BJ (cell line): Measurements from ENCODE around the gene SLC1A5. TPM values are rescaled to one million over a fixed set of nuclear protein-coding genes. Genes with fewer than 3 reads are reported as not detected.

Experiments used
- CTCF ChIA-PET: fragments of 350-600 bp; formaldehyde crosslinking; extraction: SDS; loops from one replicate; lab custom pipeline; 2021; ENCODE audit warnings: antibody characterized with exemption, inconsistent platforms; lab: Yijun Ruan, JAX
- POLR2A ChIA-PET: fragments of 300-600 bp; sonication (Branson Sonifier 250); formaldehyde crosslinking; extraction: SDS; loops from one replicate; lab custom pipeline; 2021; ENCODE audit warnings: antibody characterized with exemption; lab: Charles Lee
- DNase-seq: peaks from one replicate; pipeline ENCODE4 v3.0.0-alpha.2; 2011; ENCODE audit warnings: low read depth
- H3K27me3 ChIP-seq: 2 replicates; pipeline ENCODE4 v1.6.0; 2011; ENCODE audit warnings: low read length; ENCODE audit not compliant: control insufficient read depth, insufficient read depth
- H3K36me3 ChIP-seq: 2 replicates; pipeline ENCODE4 v1.5.1; 2011; ENCODE audit warnings: low read length; ENCODE audit not compliant: control insufficient read depth, insufficient read depth
- H3K4me3 ChIP-seq: 2 replicates; pipeline ENCODE4 v1.5.1; 2011; ENCODE audit warnings: low read depth, mild to moderate bottlenecking, control low read depth, low read length
- polyA plus RNA-seq: library from polyadenylated mRNA; depleted of rRNA; stranded (reverse); fragments of >200 nt; gene quantifications from 2 replicates; pipeline ENCODE4 v1.2.3, GENCODE V29; 2011
- TF ChIP-seq, protein P1 (sequence below): IDR thresholded peaks from 2 replicates; pipeline ENCODE4 v1.5.1; 2011; ENCODE audit warnings: low read depth, mild to moderate bottlenecking, control low read depth, inconsistent platforms, low read length, moderate library complexity; ENCODE audit not compliant: insufficient read depth

SLC1A5 gene
- polyA plus RNA-seq, 1 experiment: 506 TPM

DNA sequence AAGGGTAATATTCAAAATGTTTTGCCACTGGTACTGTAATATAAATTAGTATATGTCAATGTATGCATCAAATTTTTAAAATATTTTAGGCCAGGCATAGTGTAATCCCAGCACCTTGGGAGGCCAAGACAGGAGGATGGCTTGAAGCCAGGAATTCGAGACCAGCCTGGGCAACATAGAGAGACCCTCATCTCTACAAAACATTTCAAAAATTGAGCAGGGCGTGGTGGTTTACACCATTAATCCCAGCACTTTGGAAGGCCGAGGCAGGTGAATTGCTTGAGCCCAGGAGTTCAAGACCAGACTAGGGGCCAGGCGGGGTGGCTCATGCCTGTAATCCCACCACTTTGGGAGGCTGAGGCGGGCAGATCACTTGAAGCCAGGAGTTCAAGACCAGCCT lies 28.0 kb downstream of the SLC1A5 start:
- POLR2A ChIA-PET: no interaction called here
- Histone ChIP-seq H3K4me3 (no peak overlapping the region), H3K27me3 (no peaks in the 10 kb centered on the region), H3K36me3 (peaks cover 8% of the 10 kb centered on the region)
- CTCF ChIA-PET: interaction anchor here (0.6 to 6.5 kb wide), 6 partner anchors 37 to 252 kb away, joined by 3 to 89 read pairs (median 4); no protein-coding TSS in a partner anchor
- TF ChIP-seq, protein P1, sequence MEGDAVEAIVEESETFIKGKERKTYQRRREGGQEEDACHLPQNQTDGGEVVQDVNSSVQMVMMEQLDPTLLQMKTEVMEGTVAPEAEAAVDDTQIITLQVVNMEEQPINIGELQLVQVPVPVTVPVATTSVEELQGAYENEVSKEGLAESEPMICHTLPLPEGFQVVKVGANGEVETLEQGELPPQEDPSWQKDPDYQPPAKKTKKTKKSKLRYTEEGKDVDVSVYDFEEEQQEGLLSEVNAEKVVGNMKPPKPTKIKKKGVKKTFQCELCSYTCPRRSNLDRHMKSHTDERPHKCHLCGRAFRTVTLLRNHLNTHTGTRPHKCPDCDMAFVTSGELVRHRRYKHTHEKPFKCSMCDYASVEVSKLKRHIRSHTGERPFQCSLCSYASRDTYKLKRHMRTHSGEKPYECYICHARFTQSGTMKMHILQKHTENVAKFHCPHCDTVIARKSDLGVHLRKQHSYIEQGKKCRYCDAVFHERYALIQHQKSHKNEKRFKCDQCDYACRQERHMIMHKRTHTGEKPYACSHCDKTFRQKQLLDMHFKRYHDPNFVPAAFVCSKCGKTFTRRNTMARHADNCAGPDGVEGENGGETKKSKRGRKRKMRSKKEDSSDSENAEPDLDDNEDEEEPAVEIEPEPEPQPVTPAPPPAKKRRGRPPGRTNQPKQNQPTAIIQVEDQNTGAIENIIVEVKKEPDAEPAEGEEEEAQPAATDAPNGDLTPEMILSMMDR: no peak
- DNase-seq: no peak

DNA sequence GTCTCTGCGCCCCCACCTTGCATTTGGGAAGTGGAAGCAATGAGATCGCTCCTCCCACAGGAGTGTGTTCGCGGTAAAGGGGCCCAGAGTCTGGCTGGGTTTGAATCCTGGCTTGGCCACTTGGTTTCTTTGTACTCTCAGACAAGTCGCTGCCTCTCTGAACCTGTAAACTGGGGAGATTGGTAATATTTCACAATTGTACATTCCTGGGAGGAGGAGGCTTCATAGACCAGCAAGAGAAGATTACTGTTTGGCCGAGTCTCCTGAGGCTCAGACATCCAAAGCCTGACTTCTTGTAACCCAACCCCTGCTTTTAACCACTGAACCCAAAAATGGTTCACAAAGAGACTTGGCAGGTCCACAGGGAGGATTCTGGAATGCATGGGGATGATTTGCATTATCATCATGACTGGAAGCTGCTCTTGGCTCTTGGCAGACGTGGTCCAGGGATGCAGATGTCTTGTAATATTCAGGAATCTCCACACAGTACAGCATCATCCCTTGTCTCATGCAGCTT lies 28.5 kb downstream of the SLC1A5 start:
- ChIA-PET CTCF (interaction anchor here (0.6 to 6.5 kb wide), 4 partner anchors 37 to 214 kb away, joined by 3 to 89 read pairs (median 3); no protein-coding TSS in a partner anchor), POLR2A (no interaction called here)
- TF ChIP-seq, protein P1: no peak
- Histone ChIP-seq H3K27me3 (no peaks in the 10 kb centered on the region), H3K4me3 (no peak overlapping the region), H3K36me3 (peaks cover 8% of the 10 kb centered on the region)
- peak; percentile 99 for DNase-seq

DNA sequence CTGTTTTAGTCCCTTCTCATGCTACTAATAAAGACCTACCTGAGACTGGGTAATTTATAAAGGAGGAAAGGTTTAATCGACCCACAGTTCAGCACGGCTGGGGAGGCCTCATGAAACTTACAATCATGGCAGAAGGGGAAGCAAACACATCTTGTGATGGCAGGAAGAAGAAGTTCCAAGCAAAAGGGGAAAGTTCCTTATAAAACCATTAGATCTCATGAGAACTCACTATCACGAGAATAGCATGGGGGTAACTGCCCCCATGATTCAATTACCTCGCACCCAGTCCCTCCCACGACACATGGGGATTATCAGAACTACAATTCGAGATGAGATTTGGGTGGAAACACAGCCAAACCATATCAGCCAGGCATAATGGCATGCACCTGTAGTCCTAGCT lies 29.2 kb downstream of the SLC1A5 start:
- ChIA-PET POLR2A (no interaction called here), CTCF (interaction anchor here (1.3 to 6.5 kb wide), 3 partner anchors 10 to 82 kb away, joined by 3 to 89 read pairs (median 9); no protein-coding TSS in a partner anchor)
- DNase-seq: no peak
- H3K36me3 ChIP-seq: peaks cover 8% of the 10 kb centered on the region
- no peaks in the 10 kb centered on the region for H3K27me3 ChIP-seq
- no peak overlapping the region for H3K4me3 ChIP-seq
- TF ChIP-seq, protein P1: no peak

DNA sequence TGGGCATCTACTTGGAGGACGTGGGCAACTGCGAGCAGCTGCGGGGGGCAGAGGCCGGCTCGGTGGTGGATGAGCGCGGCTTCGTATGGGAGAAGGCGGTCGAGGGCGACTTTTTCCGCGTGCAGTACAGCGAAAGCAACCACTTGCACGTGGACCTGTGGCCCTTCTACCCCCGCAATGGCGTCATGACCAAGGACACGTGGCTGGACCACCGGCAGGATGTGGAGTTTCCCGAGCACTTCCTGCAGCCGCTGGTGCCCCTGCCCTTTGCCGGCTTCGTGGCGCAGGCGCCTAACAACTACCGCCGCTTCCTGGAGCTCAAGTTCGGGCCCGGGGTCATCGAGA lies 31.9 kb downstream of the SLC1A5 start:
- H3K27me3 ChIP-seq: no peaks in the 10 kb centered on the region
- CTCF ChIA-PET: interaction anchor here (0.6 to 6.5 kb wide), 4 partner anchors 25 to 89 kb away, joined by 3 to 89 read pairs (median 4); no protein-coding TSS in a partner anchor
- DNase-seq: no peak
- POLR2A ChIA-PET: no interaction called here
- H3K36me3 ChIP-seq: peaks cover 11% of the 10 kb centered on the region
- H3K4me3 ChIP-seq: no peak overlapping the region
- TF ChIP-seq, protein P1: no peak

DNA sequence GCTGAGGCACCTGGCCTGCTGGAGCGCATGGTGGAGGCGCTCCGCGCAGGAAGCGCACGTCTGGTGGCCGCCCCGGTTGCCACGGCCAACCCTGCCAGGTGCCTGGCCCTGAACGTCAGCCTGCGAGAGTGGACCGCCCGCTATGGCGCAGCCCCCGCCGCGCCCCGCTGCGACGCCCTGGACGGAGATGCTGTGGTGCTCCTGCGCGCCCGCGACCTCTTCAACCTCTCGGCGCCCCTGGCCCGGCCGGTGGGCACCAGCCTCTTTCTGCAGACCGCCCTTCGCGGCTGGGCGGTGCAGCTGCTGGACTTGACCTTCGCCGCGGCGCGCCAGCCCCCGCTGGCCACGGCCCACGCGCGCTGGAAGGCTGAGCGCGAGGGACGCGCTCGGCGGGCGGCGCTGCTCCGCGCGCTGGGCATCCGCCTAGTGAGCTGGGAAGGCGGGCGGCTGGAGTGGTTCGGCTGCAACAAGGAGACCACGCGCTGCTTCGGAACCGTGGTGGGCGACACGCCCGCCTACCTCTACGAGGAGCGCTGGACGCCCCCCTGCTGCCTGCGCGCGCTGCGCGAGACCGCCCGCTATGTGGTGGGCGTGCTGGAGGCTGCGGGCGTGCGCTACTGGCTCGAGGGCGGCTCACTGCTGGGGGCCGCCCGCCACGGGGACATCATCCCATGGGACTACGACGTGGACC lies 32.4 kb downstream of the SLC1A5 start:
- no peak for DNase-seq
- TF ChIP-seq, protein P1: no peak
- CTCF ChIA-PET: interaction anchor here (0.6 to 6.5 kb wide), 5 partner anchors 25 to 119 kb away, joined by 3 to 89 read pairs (median 4); no protein-coding TSS in a partner anchor
- H3K27me3 ChIP-seq: no peaks in the 10 kb centered on the region
- POLR2A ChIA-PET: no interaction called here
- H3K4me3 ChIP-seq: no peak overlapping the region
- peaks cover 11% of the 10 kb centered on the region for H3K36me3 ChIP-seq
